Pulmonary artery endothelial cell (primary cell): ENCODE measurements around the gene KIAA1549. TPM values are rescaled to one million over a fixed set of nuclear protein-coding genes. Genes with fewer than 3 reads are reported as not detected.
"Not testable (repeated sequence)": the region's sequence is repeated elsewhere in the genome, so short reads cannot be mapped to it uniquely, and the experiment has no call there.

Source experiments
- DNase-seq: peaks from one replicate; pipeline ENCODE4 v3.0.0-alpha.2; 2011; ENCODE audit warnings: low read depth, low spot score
- total RNA-seq: library from RNA; depleted of rRNA; stranded (reverse); fragments of >200 nt; gene quantifications from 2 replicates; pipeline ENCODE4 v1.2.3, GENCODE V29; 2014

KIAA1549 gene
- 1.9 and 2.9 TPM in 2 replicates for total RNA-seq

GRCh38 chr7:138981332-138982203 lies at the start of gene KIAA1549:
KIAA1549 (minus strand) TSS chr7:138981389; CDS start chr7:138981269, 120 bp downstream.
- peak; percentile 15 for DNase-seq

GRCh38 chr7:139029353-139029752 lies 48.2 kb upstream of the KIAA1549 start:
- no peak for DNase-seq

- DNase-seq, result no peak
Observed at GRCh38 chr7:139026551-139026950, 45.4 kb upstream of the KIAA1549 start.

GRCh38 chr7:139025861-139026260 lies 44.7 kb upstream of the KIAA1549 start:
- not testable (repeated sequence) for DNase-seq

- DNase-seq, result no peak
Observed at GRCh38 chr7:139023076-139023475, 41.9 kb upstream of the KIAA1549 start.

DNA sequence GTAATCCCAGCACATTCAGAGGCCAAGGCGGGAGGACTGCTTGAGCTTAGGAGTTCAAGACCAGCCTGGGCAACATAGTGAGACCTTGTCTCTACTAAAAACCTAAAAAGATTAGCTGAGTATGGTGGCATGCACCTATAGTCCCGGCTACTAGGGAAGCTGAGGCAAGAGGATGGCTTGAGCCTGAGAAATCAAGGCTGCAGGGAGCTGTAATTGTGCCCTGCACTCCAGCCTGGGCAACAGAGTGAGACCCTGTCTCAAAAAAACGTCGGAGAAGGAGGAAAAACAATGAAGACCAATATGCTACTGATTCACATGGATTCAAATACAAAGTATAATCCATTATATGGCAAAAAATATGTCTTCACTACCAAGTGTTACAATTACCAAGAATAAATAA lies 41.1 kb upstream of the KIAA1549 start:
- no peak for DNase-seq

GRCh38 chr7:139018910-139019309 lies 37.7 kb upstream of the KIAA1549 start:
- DNase-seq, result no peak

GRCh38 chr7:139016931-139017511 lies 35.8 kb upstream of the KIAA1549 start:
- DNase-seq, result peak; percentile 27

DNA sequence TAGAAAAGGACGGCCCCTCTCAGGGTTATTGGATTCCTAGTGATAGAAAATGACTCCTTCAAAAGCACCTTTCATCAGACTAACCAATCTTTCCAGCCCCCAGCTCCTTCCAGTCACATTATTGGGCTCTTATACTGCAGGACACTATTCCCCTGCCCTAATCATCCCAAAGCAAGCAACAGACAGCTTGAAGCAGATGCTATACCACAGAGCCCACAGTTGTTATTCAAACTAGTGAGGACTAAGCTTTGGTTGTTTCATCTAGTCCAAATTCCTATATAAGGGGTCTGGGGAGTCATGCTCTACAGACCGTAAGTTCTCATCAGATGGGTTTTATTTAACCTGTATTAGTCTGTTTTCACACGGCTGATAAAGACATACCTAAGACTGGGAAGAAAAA lies 30.2 kb upstream of the KIAA1549 start:
- DNase-seq, result no peak

DNA sequence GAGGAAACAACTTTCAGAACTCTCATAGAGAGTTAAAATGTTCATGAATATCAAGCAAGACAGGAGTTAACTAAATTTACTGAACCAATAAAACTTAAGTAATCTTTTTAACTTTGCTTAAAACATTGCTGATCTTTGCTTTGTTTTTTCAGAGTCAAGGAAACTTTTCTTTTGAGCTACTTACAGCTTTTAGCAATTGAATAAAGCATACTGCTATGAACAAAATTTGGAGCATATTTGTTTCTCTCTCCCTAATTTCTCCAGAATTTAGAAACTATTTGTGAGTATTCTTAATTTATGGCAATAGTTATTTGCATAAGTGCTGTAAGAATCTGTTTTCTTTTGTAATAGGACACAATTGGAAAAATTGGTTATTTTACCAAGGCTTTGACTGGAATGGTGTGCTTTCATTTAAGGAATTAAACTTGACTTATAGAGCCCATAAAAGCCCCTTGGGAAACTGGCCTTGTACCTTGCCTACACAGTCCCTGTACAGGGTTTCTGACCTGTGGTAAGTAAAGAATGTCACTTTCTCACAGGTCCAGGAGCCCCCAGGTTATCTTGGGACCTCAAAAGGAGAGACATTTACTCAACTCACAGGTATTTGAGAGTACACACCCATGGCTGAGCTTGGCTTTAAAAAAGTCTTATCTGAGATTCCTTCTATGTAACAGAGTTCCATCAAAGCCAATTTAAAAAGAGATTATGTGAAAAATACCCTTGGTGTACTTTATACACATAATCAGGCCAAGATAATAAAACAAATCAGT lies 23.3 kb upstream of the KIAA1549 start:
- DNase-seq, result no peak

DNA sequence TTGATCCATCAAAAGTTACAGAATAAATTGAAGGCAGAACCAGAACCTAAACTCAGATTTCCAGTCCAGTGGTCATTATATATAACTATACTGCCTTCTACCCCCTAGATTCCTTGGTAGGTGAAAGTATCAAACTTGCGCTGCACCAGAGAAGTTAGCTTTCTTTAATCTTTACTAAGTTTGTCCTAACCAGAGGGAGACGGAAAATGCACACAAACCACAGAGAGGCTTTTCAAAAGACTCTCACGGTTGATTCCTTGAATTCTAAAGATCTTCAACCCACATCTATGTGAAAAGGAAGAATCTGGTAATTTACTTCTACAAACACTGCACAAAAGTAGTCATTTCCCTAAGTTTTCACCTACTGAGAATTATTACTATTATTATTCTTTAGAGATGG lies 18.2 kb upstream of the KIAA1549 start:
- no peak for DNase-seq

DNA sequence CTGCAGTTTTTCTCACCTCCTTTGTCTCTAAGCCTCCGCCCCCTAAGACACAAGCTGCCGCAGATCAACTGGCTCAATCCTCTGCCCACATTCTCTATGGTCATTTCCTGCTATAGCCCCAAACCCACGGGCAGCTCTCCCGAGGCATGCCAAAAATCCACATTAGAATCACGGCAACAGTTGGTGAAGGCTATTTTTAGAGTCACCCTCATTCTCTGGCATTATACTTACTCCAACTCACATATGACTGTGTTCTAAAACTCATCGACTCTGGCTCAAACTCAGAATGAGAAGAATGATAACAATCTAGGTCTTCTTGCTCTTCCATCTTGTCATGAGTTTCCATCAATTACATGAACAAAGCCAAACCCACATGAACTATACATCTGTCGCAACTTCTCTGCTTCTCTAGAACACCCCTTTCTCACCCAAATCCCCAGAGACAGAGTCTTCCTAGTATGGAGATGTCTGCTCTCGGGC lies 10.9 kb upstream of the KIAA1549 start:
- no peak for DNase-seq

GRCh38 chr7:138987686-138988085 lies 6.5 kb upstream of the KIAA1549 start:
- DNase-seq, result no peak

DNA sequence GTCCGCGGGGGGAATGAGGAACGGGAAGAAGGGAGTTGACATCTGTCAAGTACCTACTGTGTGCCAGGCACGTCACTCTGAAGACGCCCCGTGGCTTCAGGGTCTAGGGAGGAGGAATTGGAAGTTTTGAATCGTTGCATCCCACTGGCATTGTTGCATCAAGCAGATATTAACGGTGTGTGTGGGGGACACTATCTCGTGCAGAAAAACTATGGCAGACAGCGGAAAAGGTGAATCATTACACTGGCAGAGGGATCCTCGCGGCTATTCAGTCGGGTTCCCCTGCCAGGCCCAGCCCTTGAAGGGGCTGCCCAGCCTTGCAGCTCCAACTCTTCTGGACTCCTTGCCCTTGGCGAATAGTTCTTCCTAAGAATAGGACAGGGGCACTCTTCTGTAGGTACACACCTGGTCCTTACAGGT lies 1.0 kb upstream of the KIAA1549 start:
- no peak for DNase-seq

DNA sequence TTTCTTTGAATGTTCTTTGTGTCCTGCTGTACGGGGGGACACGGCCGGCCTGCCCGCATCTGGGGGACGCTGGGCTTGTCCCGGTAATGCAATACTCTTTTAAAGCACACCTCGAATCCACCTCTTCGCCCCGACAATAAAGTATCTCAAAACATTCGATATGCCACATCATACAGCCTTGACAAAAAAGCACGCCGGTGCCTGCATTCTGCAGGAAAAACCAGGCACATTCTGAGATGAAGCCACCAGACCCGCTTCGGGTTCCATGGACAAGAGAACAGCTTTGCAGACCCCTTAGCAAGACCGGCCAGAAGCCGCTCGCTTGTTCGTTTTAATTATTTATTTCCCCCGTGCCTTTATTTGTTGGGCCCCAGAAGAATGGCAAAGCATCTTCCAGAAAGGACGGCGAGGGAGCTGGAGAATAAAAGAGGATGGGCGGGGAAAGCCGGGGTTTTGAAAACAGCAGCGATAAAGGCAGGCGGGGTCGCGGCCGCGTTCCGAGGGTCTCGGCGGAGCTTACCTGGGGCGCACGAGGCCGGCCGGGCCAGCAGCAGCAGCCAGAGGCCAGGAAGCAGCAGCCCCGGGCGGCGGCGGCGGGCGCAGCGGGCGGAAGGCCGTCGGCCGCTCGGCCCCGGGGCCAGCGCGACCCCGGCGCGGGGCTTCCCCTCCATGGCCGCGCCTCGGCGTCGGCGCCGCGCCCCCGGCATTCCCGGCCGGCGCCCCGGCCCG lies 462 bp downstream of the KIAA1549 start:
- no peak for DNase-seq

DNA sequence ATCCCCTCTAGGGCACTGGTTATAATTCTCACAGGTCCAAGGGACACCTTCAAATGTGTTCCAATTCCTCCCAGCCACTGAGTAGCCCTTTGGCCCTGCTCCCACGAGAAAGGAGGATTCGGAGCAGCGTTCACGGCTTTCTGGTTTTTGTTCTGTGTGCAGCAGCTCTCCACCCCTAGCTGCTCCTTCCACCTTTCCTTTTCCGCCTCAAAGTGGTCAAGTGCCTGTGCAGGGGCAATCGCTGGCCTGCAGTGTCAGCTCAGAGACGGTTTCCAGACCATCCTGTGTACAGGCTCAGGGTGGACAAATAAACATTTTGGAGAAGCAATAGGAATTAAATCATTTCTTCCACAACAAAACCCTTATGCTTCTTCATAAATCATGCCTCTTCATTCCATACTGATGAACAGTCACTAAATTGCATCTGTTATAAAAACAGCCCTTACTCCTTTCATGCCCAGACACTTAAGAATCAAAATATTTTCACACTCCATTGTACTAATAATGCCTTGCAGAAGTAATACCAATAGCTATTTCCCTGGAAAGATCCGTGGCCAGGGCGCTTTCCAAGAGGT lies 1.1 kb downstream of the KIAA1549 start:
- no peak for DNase-seq

GRCh38 chr7:138979226-138979979 lies 1.8 kb downstream of the KIAA1549 start:
- DNase-seq, result no peak

DNA sequence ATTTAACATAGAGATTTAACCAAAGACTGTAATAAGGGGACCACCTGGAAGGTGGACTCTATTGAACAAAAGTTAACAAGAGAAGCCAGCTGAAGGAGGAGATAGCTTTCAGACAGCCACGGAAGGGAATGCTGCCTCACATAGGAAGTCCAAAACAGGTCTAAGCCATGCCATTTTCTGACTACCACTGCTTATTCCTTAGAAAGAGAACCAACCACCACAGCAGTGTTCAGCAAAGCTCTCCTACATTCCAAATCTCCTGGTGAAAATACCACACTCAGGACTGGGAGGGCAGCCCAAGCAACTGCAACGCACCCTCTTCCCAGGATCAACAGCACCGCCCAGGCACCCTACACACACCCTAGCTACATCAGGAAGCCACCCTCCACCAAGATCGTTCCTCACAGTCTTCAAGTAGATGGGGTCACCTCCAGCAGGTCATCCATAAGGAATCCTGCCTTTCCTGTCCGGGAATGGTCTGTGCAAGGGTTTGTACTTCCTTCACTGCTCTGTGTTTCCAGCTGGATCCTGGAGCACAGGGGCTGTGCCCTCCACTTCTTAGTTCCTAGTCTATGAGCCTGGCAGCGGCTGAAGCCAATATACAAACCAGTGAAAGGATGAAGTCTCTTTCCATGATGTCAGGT lies 2.5 kb downstream of the KIAA1549 start:
- DNase-seq, result no peak

DNA sequence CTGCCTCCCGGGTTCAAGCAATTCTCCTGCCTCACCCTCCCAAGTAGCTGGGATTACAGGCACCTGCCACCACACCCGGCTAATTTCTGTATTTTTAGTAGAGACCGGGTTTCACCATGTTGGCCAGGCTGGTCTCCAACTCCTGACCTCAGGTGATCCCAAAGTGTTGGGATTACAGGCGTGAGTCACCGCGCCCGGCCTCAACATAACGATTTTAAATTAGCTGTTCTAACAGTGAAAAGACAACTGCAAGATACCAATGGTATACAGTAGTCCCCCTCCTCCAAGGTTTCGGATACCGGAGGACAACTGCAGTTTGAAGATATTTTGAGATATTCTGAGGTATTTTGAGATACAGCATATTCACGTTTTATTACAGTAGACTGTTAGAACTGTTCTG lies 5.0 kb downstream of the KIAA1549 start:
- DNase-seq, result not testable (repeated sequence)
